ENCODE measurements around the gene CDYL.

Gene CDYL

DNA sequence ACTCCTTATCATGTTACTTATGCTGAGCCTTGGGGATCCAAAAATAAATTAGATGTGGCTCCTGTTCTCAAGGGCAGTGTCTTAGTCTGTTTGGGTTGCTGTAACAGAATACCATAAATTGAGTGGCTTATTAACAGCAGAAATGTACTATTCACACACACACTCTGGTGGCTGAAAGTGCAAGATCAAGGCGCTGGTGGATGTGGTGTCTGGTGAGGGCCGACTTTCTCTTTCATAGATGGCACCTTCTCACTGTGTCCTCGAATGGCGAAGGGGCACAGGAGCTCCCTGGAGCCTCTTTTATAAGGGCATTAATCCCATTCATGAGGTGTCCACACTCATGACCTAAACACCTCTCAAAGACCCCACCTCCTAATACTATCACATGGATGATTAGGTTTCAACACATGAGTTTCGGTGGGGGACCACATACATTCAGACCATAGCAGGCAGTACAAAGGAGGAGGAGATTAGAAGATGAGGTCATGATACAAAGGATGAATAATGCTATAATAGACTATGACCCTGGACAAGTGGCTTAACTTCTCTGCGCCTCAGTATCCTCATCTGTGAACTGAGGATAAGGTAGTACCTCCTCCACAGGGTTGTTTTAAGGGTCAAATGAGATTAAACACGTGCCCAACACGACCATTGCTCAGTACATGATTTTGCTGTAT is 193.5 kb downstream of the CDYL start:
- TF ChIP-seq, protein P1, sequence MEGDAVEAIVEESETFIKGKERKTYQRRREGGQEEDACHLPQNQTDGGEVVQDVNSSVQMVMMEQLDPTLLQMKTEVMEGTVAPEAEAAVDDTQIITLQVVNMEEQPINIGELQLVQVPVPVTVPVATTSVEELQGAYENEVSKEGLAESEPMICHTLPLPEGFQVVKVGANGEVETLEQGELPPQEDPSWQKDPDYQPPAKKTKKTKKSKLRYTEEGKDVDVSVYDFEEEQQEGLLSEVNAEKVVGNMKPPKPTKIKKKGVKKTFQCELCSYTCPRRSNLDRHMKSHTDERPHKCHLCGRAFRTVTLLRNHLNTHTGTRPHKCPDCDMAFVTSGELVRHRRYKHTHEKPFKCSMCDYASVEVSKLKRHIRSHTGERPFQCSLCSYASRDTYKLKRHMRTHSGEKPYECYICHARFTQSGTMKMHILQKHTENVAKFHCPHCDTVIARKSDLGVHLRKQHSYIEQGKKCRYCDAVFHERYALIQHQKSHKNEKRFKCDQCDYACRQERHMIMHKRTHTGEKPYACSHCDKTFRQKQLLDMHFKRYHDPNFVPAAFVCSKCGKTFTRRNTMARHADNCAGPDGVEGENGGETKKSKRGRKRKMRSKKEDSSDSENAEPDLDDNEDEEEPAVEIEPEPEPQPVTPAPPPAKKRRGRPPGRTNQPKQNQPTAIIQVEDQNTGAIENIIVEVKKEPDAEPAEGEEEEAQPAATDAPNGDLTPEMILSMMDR (conservative IDR thresholded peaks at IDR 0.05) = no peak
- H3K27ac ChIP-seq = no peak overlapping the region

DNA sequence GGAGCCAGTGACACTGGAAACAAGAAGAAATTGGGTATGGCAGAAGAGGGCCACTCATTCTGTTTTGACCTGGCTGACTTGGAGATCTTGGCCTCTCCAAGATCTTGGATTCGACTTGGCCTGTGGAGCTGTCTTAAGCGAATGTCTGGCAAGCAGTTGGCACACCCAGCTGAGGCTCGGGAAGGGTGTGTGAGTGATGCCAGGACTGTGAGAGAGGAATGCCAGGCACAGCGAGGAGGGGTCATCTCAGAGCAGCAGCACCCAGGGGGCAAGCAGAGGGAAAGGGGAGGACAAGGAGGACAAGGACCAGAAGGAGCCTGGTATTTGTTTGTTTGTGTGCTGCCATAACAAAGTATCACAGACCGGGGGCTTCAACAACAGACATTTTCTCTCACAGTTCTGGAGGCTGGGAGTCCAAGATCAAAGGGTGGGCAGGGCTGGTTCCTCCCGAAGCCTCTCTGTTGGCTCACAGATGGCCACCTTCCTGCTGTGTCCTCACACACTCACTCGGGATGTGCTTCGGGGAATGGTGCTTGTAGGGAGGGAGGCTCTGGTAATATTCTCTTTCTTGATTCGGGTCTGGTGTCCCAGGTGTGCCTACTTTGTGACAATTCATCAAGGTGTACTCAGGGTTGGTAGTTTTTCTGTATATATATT is 194.7 kb downstream of the CDYL start:
- H3K27ac ChIP-seq = no peak overlapping the region
- TF ChIP-seq, protein P1 (conservative IDR thresholded peaks at IDR 0.05) = no peak

DNA sequence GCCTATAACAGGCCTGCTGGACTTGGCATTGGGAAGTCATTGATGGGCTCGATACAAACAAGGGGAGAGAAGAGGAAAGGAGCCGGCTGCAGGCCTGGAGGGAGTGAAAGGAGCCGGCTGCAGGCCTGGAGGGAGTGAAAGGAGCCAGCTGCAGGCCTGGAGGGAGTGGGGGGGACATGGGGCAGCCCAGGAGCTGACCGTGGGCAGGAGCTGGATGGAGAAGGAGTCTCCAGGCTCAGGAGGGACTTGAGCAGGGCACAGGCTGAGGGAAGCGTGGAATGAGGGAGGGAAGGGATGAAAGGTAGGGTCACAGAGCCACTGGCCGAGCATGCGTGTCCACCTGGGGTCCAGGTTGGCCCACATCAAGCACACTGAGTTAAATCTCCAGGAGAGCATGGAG is 195.6 kb downstream of the CDYL start:
- no peak overlapping the region for H3K27ac ChIP-seq
- TF ChIP-seq, protein P1 (conservative IDR thresholded peaks at IDR 0.05) = no peak

DNA sequence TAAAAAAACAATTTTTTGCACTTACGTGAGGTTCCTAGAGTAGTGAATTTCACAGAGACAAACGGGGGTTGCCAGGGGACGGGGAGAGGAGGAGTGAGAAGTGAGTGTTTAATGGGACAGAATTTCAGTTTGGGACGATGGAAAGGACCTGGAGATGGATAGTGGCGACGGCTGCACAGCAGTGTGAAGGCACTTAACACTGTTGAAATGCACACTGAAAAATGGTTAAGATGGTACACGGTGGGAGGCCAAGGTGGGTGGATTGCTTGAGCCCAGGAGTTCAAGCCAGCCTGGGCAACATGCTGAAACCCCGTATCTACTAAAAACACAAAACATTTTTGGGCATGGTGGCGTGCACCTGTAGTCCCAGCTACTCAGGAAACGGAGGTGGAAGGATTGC is 196.2 kb downstream of the CDYL start:
- H3K27ac ChIP-seq = no peak overlapping the region
- TF ChIP-seq, protein P1 (conservative IDR thresholded peaks at IDR 0.05) = no peak

DNA sequence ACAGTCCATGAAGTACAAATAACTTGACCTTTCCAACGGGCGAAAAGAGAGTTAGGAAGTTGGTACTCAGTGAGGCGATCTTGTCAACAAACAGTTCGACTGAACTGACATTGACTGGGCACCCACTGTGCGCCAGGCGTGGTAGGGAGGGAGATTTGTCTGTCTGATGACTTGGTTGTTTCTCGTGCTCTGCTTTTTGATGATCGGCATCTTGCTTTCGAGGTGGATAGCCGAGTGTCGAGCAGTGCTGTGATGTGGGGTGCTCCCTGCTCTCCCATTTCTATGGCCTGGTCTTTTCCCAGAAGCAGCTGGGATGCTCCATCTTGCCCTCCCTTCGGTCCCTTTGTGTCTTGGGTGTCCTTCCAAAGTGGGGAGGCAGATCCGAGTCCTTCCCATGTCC is 197.2 kb downstream of the CDYL start:
- H3K27ac ChIP-seq = no peak overlapping the region
- TF ChIP-seq, protein P1 (conservative IDR thresholded peaks at IDR 0.05) = no peak

DNA sequence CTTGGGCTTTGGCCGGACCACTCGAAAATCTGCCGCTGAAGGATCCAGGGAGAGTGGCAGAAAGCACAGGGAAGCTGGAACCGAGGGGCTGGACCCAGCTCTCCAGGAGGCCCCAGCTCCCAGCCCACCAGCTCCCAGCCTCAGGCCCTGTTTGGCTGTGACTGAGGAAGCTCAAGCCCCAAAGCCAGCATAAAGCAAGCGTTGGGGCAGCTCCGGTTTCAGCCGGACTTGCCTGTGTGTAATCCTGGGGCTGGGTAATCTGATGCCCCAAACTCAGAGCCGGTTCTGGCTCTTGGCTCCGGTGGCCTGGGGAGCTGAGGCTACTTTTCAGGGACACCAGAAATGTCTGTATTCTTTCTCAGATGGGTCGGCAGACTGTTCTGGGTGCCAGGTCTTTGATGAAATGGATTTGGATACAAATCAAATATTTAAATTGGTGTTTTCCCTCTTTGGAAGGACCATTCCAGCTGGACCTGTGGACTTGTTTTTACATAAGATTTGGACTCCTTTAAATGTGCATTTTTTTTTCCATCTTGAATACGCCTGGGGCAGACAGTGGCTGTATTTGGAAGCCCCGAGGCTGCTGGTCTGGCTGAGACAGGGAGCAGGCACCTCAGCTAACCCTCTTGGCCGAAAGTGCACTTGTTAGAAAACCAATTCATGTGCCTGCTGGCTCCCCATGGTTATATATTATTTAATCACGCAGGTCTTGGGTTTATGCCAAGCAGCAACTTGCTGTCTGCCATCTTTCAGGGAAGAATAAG is 198.0 kb downstream of the CDYL start:
- TF ChIP-seq, protein P1 (conservative IDR thresholded peaks at IDR 0.05) = no peak
- no peak overlapping the region for H3K27ac ChIP-seq

DNA sequence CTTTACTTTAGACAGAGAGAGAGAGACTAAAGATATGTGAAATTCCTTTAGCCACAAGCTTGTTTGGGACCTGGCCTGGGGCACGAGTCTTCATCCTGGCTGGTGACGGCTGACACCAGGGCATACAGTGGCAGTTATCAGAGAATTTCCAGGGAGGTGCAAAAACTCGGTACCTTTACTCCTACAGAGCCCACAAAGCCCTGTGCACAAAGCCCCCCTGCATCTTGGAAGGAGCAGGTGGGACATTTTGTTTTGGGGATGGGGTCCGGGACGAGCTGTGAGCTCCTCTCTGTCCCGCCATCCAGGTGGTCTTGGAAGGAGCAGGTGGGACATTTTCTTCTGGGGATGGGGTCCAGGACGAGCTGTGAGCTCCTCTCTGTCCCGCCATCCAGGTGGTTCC is 198.8 kb downstream of the CDYL start:
- TF ChIP-seq, protein P1 (conservative IDR thresholded peaks at IDR 0.05) = no peak
- no peak overlapping the region for H3K27ac ChIP-seq
